ENCODE data around the gene SPEM1. TPM values are rescaled to one million over a fixed set of nuclear protein-coding genes. Genes with fewer than 3 reads are reported as not detected.

Gene SPEM1
- total RNA-seq, 1 experiment from 2014 or later, result not detected

DNA sequence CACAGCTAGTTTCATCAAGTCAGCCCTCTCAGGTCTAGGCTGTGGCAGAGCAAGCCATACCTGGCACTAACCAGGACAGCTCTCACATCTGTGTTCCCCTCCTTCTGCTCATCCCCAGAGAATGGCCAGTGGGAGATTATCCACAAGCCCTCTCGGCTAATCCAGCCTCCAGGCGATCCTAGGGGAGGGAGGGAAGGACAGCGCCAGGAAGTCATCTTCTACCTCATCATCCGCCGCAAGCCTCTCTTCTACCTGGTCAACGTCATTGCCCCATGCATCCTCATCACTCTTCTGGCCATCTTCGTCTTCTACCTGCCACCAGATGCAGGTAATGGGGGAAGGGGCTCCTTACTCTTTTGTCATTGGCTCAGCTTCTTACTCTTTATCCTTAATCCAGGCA, 28.3 kb downstream of the SPEM1 start:
- Mint-ChIP-seq H3K9me3 (ENCODE audit: unreplicated experiment) (no peaks in the 10 kb centered on the region), H3K27ac (ENCODE audit: low read depth, unreplicated experiment) (no peak overlapping the region), H3K4me3 (ENCODE audit: unreplicated experiment) (no peak overlapping the region), H3K27me3 (ENCODE audit: insufficient read depth, unreplicated experiment) (no peaks in the 10 kb centered on the region), H3K4me1 (ENCODE audit: insufficient read depth, unreplicated experiment) (peaks cover 15% of the 10 kb centered on the region), H3K36me3 (ENCODE audit: insufficient read depth, unreplicated experiment) (peaks cover 4% of the 10 kb centered on the region)
- intact Hi-C loops (cut with micrococcal nuclease), result no loop called here
- ChIA-PET POLR2A (interaction anchor here (0.6 to 13.5 kb wide), 3 partner anchors 29 to 102 kb away, joined by 3 to 95 read pairs (median 4); partner anchors contain the start of gene ZBTB4), CTCF (no interaction called here)
- TF ChIP-seq, protein P1, sequence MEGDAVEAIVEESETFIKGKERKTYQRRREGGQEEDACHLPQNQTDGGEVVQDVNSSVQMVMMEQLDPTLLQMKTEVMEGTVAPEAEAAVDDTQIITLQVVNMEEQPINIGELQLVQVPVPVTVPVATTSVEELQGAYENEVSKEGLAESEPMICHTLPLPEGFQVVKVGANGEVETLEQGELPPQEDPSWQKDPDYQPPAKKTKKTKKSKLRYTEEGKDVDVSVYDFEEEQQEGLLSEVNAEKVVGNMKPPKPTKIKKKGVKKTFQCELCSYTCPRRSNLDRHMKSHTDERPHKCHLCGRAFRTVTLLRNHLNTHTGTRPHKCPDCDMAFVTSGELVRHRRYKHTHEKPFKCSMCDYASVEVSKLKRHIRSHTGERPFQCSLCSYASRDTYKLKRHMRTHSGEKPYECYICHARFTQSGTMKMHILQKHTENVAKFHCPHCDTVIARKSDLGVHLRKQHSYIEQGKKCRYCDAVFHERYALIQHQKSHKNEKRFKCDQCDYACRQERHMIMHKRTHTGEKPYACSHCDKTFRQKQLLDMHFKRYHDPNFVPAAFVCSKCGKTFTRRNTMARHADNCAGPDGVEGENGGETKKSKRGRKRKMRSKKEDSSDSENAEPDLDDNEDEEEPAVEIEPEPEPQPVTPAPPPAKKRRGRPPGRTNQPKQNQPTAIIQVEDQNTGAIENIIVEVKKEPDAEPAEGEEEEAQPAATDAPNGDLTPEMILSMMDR (IDR thresholded peaks at IDR 0.05; ENCODE audit: unreplicated experiment), result no peak
- no peak for DNase-seq (ENCODE audit: unreplicated experiment)
- BruUV-seq (replicated peaks), result no TSS peak

DNA sequence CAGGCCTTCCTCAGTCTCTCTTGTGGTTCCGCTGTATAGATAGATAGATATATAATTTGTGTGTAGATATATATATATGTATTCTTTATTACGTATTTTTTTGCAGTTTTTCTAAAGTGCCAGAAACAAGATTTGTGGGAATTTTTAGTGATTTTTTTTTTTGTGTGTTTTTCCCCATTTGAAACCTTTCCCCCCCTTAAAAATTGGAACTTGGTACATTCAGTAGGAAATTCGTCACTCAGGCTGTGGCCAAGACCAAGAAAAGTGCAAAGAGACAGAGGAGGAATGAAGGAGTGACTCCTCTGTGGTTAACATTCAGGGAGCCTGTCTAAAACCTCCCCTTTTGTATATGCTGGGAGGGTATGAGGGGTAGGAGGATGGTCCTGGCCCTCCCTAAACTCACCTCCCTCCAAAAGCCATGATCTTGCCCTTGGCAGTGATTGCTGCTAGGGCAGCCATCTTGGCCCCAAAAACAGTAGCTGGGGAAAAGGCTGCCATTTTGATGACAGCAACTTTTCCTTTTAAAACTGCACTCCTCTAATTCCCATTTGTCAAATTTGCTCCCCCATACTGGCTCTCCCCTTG, 39.9 kb downstream of the SPEM1 start:
- CTCF ChIA-PET, result interaction anchor here (0.6 to 0.9 kb wide), 2 partner anchors 14 to 101 kb away, joined by 3 to 4 read pairs; no protein-coding TSS in a partner anchor
- TF ChIP-seq, protein P1 (IDR thresholded peaks at IDR 0.05; ENCODE audit: unreplicated experiment), result no peak
- Mint-ChIP-seq H3K4me1 (ENCODE audit: insufficient read depth, unreplicated experiment) (peaks cover 16% of the 10 kb centered on the region), H3K27me3 (ENCODE audit: insufficient read depth, unreplicated experiment) (no peaks in the 10 kb centered on the region), H3K4me3 (ENCODE audit: unreplicated experiment) (no peak overlapping the region), H3K36me3 (ENCODE audit: insufficient read depth, unreplicated experiment) (peaks cover 61% of the 10 kb centered on the region), H3K27ac (ENCODE audit: low read depth, unreplicated experiment) (no peak overlapping the region), H3K9me3 (ENCODE audit: unreplicated experiment) (no peaks in the 10 kb centered on the region)
- no peak for DNase-seq (ENCODE audit: unreplicated experiment)
- BruUV-seq (replicated peaks), result no TSS peak
- intact Hi-C loops (cut with micrococcal nuclease), result no loop called here
- POLR2A ChIA-PET, result interaction anchor here (1.3 to 13.5 kb wide), 4 partner anchors 16 to 101 kb away, joined by 3 to 95 read pairs (median 10); partner anchors contain the start of genes POLR2A and ZBTB4

DNA sequence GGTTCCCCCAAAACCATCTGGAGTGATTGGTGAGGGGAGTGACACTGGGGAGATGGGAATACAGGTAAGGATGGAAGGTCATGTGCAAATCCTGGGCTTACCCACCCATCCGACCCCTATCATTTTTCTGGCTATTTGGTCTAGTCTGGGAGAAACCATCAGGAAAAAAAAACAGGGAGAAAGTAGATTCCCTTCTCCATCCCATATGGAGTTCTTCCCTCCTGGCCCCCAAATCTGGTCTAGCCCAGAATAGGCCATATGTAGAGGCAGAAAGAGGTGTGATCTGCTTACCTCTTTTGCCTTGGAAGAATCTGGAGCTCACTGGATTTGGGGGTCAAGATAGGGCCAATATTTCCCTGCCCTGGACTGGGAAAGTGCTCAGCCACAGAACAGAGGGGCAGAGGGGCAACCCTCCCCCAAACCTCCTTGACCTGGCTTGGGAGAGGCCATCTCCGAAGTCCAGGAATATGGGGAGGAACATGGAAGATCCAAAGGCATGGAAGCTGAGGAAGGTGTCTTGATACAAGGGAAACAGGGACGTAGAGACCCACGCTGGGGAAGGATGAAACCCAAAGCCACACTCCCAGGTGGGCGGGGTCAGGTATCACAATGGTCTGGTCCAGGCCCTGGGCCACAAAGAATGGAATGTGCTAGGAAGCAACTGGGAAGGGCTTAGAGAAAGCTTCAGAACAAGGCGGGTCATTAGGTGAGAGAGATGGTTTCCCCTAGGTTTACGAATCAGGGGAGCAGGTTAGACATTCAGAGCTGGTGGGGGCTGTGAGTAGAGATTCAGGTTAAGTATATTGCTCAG, 40.9 kb downstream of the SPEM1 start:
- Mint-ChIP-seq H3K9me3 (ENCODE audit: unreplicated experiment) (no peaks in the 10 kb centered on the region), H3K4me3 (ENCODE audit: unreplicated experiment) (no peak overlapping the region), H3K36me3 (ENCODE audit: insufficient read depth, unreplicated experiment) (peaks cover 58% of the 10 kb centered on the region), H3K27me3 (ENCODE audit: insufficient read depth, unreplicated experiment) (no peaks in the 10 kb centered on the region), H3K4me1 (ENCODE audit: insufficient read depth, unreplicated experiment) (peaks cover 16% of the 10 kb centered on the region), H3K27ac (ENCODE audit: low read depth, unreplicated experiment) (no peak overlapping the region)
- BruUV-seq (replicated peaks), result no TSS peak
- intact Hi-C loops (cut with micrococcal nuclease), result no loop called here
- CTCF ChIA-PET, result interaction anchor here (0.7 to 1.9 kb wide), 3 partner anchors 24 to 127 kb away, joined by 3 to 8 read pairs (median 4); no protein-coding TSS in a partner anchor
- TF ChIP-seq, protein P1 (IDR thresholded peaks at IDR 0.05; ENCODE audit: unreplicated experiment), result no peak
- no peak for DNase-seq (ENCODE audit: unreplicated experiment)
- POLR2A ChIA-PET, result interaction anchor here (0.8 to 4.4 kb wide), 5 partner anchors 15 to 100 kb away, joined by 3 to 18 read pairs (median 11); partner anchors contain the start of genes POLR2A and ZBTB4

All from MCF 10A (cell line).